GM18520 (cell line): ENCODE data around the gene FOXN4.
"Not testable (repeated sequence)": the region's sequence is repeated elsewhere in the genome, so short reads cannot be mapped to it uniquely, and the experiment has no call there.

Source experiments
- ATAC-seq: cut with Tn5 transposase; IDR thresholded peaks from one replicate; pipeline ENCODE4 v1.9.1; 2021; ENCODE audit not compliant: unreplicated experiment

Gene FOXN4, protein sequence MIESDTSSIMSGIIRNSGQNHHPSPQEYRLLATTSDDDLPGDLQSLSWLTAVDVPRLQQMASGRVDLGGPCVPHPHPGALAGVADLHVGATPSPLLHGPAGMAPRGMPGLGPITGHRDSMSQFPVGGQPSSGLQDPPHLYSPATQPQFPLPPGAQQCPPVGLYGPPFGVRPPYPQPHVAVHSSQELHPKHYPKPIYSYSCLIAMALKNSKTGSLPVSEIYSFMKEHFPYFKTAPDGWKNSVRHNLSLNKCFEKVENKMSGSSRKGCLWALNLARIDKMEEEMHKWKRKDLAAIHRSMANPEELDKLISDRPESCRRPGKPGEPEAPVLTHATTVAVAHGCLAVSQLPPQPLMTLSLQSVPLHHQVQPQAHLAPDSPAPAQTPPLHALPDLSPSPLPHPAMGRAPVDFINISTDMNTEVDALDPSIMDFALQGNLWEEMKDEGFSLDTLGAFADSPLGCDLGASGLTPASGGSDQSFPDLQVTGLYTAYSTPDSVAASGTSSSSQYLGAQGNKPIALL

DNA sequence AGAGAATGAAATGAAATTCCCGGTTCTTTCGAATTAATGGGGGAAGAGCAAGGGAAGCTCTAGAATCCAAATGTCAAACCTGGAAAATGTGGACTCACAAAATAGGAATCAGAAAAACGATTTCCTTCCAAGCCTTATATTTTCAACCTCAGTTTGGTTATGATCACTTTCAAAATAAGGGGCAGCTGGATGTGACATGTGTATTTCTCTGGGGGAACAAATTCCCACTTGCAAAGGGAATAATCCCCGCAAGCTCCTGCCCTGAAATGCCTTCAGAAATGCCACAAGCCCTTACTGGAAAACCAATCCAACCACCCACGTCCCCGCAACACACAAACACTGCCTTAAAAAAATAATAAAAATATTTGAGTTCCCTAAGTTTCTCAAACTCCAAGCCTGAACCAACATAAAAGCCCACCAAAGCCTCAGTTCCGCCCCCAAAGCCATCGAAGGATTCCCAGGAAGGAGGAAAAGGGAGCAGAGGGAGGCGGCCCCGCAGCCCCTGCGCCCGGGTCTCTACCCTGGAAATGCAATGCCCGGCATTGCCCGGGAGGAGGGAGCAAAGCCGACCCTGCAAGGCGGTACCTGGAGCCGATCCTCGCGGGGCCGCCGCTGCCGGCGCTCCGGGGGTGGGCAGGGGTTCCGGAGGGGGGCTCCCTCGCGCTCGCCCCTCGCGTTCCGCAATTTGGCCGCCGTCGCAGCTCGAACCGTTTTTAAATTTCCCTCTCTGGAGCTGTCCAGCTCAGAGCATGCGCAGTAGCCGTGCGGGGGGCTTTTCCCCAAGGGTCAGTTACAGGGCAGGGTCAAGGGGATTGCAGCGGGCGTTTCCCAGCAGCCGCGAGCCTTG is at the start of gene FOXN4:
FOXN4 (minus strand) TSS at position 751 of the 847 bp plus-strand sequence. CDS start 963 bp downstream, outside the sequence.
- ATAC-seq = no peak

DNA sequence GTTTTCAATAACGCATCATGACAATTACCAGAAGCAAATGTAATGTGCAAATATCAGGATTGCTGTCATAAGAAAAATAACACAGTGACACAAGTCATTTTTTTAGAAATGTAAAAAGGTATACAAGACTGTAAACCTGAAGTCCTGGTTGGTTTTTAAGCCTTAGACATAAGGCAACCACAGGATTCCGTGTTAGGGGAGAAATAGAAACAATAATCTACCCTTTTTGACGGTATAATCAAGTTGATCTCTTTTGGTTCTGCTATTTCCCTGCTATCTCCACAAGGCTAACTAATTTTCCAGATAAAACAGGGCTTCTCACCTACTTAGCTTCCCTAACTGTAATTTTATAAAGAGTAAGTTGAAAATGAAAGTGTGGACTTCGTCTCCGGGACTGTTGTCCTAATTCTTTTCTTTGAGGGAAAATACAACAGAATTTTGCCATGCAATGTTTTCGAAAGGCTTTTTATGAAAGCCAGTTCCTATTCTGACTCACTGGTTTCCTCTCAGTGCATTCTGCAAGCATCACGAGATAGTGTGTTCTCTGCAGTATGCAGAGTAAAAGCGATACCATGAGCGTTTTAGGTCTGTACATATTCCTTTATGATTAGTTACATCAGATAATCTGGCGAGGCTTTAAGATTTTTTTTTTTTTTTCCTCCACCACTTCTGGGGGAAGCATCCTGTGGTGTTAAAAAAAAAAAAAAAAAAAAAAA is 49.2 kb upstream of the FOXN4 start:
- peak; percentile 73 for ATAC-seq

DNA sequence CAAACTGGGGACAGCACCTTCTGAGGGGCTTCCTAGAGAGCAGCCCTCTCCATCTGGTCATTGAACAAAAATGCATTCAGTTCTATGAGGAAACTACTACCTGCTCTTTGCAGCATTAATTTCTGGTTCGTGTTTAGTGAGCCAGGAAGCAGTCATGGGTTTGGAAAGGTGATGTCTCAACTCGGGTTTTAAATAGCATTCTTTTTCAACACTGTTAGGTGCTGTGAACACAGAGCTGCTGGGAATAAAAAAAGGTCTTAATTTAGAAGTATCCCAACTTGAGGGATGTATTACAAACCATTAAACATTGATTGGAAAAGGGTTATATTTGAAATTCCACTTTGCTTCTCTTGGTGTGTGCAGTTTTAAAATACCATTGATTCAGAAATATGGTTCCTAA is 47.9 kb upstream of the FOXN4 start:
- no peak for ATAC-seq

DNA sequence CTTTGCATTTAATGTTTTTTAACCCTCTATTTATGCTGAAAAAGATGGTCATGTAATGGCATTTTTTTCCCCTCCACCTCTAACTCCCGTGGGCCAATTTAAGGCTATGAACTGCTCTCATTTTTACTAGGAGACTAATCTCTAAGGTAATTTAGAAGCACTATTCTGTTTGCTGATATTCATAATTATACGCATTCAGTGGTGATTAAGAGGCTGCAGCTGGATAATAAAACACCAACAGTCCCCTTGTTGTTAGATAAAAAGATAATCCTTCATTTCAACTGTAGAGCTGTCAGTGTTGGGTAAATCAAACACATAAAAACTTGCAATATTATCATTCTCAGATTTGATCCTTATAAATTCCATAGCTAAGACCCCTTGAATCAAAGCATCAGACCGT is 47.5 kb upstream of the FOXN4 start:
- no peak for ATAC-seq

DNA sequence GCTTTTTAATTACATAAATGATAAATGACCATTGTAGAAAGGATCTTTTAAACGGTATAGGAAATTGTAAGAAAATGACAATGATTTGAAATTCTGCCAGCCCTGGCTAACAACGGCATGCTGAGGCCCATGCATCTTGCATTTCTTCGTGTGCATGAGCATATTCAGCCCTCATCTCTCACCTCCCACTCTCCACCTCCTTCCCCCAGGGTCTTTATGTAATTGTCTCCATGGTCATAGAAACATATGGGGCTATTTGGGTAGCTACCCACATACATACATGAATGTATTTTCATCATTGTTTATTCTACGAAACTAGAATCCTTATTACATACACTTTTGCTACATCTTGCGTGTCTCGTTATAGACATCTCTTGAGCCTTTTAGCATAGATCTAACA is 43.1 kb upstream of the FOXN4 start:
- ATAC-seq = no peak

DNA sequence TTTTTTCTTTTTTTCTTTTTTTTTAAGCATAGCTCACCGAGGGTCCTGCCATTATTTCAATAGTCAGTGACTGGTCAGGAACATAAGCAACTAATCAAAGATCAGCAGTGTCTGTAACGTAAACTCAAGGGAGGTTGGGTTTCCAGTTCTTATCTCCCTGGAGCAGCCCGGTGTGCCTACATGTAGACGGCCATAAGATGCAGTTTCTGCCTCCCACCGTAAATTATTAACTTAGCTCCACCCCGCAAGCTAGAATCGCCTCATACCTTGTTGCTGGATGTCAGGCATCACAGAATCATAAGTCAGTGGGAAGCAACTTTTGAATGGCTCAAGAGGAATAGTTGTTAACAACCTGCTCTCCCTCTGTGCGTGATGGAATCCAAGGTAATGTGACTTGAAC is 38.5 kb upstream of the FOXN4 start, which contains the start of gene MYO1H:
MYO1H (plus strand) TSS at position 312 of the 400 bp plus-strand sequence; CDS start at position 373, 61 bp downstream.
- no peak for ATAC-seq

DNA sequence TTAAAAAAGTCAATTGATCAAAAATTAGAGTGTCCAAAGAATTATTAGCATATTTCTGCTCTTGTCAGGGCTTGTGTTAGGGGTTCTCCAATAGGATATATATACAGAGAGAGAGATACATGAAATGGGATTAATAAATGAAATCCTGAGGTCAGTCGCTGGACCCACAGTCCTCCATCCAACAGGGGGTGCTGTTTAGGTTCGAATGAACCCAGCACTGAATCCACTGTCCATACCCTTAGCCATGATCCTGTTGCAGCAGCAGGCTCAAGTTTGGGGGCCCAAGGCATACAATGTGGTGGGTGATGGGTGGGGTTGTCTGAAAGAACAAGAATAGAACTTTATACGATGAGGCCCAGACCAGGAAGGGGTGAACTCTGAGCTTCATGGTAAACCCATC is 37.8 kb upstream of the FOXN4 start:
- no peak for ATAC-seq

DNA sequence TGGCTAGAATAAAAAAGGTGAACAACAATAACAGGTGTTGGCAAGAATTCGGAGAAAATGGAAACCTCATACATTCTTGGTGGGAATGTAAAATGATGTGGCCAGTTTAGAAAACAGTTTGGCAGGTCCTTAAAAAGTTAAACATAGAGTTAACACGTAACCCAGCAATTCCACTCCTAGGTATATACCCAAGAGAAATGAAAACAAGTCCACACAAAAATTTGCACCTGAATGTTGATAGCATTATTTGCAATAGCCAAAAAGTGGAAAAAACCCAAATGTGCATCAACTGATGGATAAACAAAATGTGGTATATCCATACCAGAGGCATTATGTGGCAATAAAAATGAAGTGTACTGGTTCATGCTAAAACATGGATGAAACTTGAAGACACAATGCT is 36.3 kb upstream of the FOXN4 start:
- ATAC-seq = no peak

DNA sequence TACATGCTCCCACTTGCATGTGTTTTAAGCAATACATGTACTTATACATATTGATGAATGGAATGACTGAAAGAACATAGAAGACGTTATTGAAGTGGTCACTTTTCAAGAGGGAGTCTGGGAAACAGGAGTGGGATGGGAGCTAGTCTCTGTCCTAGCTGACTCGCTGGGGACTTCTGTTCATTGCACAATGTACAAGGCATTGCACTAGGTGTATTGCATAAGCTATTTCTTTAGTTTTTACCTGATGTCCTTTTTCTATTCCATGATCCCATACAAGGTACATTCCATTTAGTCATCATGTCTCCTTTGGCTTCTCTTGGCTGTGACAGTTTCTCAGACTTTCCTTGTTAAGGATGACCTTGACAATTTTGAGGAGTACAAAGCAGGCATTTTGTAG is 34.6 kb upstream of the FOXN4 start:
- ATAC-seq = no peak

DNA sequence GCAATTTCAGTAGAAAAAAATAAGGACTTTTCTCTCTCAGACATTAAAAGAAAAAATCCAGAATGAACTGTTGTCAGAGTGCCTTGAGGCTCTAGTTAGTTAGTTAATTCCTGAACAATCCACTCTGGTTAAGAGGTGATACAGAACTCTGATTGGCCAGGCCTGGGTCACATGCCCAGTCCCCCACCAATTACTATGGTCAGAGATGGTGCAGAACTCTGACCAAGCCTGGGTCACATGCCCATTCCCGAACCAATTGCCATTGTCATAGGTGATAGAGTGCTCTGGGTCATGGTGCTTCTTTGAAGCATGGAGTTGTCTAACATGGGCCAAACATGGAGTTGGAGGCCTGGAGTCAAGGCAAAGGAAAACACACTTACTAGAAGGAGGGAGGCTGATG is 27.5 kb upstream of the FOXN4 start:
- ATAC-seq = no peak

DNA sequence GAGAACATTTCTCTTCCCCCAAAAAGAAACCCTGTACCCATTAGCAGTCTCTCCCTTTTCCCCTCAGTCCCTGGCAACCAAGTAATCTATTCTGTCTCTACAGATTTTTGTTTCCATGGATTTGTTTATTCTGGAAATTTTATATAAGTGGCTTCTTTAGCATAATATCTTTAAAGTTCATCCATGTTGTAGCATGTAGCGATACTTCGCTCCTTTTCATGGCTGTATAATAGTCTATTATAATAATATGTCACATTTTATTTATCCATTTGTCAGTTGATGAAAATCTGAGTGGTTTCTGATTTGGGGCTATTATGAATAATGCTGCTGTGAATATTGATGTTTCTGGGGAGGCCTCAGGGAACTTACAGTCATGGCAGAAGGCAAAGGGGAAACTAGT is 25.8 kb upstream of the FOXN4 start:
- no peak for ATAC-seq

DNA sequence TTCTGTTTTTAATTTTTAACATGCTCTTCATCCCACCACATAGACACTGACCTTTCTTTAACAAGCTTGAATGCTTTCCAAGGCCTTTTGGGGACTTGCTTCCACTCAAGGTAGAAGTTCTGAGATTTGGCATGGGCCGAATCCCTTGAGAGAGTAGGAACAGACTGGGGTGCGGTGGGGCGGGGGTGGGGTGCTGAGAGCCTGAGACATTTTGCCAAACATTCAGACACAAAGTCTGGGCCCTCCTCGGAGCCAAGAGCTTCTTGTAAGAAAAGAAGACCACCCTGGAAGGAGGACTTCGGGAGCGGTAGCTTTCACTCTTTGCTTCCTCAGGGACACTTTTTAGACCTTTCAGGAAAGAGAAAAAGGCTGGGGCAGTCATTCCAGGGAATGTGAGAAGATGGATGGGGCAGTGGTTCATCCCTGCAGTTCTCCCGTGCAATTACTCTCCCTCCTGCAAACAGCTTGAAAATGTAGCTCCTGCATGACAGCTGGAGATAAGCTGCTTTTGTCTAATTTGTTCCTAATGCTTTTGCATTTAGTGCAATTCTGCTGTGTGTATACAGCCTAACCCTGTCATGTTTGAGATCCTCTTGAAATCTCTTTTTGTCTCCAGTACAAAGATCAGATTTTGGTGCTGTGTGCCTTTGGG is 22.3 kb upstream of the FOXN4 start:
- ATAC-seq = no peak

DNA sequence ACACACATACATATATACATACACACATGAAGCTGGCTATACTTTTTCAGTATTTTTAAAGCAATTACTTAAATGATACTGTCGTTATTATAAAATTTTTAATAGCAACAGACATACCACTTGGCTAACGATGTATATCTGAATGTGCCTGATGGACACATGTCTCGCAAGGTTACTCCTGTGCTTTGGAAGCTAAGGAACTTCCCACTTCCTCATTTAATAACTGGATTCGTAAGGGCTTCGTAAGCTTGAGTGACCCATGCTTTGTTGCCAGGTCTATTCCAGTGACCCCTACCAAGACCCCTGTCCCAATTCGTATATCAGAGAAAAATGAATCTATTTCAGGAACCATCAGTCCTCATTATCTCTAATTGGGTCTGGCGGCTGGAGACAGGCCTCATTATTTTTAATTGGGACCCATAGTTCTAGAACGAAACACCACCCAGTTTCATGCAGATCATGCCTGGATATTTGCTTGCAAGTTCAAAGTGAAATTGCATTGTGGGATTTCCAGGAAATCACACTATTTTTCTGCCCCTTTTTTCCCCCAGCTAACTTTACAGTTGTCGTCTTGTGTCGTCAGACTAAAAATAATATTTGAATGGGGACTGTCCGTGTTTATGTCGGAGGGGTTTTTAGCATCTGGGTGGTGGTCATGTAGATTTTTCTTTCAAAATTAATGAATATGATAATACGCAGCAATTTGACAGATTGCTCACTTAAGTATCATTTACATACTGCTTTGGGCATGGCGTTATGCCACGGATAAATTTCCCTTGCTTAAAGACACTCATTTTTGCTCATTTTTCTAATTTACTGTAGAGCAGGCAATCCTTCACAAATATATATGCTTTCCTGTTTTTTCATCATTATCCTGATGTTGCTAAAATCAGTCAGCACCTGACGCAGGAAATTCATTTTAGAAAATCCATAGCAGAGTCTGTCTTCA is 21.5 kb upstream of the FOXN4 start:
- no peak for ATAC-seq

DNA sequence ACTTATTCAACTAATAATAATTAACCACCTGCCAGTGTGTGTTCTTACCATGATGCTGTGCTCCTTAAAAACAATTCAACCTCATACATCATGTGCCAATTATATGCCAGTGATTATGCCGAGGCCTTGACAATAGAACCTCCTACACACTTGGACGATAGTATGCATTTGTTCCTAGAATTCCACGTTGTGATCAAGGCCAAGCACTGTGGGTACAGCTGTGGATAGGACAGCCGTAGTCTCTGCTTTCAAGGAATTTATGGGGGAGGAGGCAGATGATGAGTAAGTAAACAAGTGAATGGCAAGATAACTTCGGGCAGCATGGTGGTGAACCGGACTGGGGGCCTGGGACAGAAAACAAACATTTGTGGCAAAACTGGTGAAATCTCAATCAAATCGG is 20.6 kb upstream of the FOXN4 start:
- ATAC-seq = no peak

DNA sequence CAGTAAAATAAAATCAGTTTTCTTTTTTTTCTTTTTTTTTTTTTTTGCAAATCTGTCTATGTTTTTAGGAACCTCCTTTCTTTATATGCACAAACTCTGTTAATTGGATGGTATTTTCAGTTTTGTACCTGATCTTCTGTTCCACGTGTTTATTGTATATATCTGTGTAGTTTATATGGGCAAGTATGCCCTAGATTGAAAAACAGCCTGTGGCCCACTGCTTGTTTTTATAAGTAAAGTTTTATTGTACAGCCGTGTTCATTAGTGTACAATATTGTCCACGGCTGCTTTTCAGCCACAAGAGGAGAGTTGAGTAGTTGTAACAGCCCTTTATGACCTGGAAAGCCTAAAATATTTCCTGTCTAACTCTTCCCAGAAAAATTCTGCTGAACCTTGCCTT is 19.9 kb upstream of the FOXN4 start:
- no peak for ATAC-seq

DNA sequence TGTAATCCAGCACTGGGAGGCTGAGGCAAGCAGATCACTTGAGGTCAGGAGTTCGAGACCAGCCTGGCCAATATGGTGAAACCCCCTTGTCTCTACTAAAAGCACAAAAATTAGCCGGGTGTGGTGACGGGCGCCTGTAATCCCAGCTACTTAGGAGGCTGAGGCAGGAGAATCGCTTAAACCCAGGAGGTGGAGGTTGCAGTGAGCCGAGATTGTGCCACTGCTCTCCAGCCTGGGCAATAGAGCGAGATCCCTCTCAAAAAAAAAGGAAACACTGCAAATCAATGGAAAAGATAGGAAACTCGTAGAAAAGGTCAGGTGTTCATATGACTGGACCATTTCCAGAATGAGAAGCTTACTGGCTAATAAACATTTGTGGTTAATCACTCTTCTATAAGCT is 12.2 kb upstream of the FOXN4 start:
- not testable (repeated sequence) for ATAC-seq

DNA sequence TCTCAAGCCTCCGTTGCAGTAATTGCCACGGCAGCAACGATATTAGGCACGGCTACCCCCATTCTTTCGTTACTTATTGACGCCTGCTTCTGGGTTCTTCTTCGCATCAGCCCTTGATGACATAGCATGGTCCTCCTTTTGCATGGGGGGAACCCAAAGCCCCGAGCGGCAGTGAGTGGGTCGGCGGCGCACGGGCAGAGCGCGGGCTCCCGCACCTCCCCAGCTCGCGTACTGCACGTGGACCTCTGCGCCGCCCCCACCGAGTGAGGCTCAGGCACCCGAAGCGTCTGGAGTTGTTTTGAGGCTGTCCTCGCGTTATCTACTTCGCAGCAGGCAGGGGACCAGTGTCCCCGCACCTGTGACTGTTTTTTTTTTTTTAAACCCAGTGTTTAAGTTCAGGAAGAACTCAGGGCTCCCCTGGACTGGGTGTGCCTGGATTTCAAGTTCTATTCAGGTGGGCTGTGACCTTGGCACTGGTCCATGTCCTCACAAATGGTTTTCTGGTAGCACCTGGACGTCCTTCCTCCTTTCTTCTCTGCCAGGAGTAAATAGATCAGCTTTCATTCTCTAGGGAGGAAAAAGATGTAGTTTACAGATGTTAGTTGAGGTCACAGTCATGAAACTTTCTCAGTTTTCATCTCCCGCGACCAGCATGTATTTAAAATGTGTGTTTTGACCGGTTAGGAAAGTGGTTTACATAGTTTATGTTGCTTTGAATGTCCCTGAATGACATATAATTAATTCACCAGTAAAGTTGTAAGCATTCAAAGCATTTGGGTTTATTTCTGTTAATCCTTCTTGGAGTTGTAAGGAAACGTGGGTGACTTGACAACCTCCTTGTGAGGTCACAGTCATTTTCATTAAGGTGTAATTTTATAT is 1.4 kb upstream of the FOXN4 start:
- no peak for ATAC-seq

DNA sequence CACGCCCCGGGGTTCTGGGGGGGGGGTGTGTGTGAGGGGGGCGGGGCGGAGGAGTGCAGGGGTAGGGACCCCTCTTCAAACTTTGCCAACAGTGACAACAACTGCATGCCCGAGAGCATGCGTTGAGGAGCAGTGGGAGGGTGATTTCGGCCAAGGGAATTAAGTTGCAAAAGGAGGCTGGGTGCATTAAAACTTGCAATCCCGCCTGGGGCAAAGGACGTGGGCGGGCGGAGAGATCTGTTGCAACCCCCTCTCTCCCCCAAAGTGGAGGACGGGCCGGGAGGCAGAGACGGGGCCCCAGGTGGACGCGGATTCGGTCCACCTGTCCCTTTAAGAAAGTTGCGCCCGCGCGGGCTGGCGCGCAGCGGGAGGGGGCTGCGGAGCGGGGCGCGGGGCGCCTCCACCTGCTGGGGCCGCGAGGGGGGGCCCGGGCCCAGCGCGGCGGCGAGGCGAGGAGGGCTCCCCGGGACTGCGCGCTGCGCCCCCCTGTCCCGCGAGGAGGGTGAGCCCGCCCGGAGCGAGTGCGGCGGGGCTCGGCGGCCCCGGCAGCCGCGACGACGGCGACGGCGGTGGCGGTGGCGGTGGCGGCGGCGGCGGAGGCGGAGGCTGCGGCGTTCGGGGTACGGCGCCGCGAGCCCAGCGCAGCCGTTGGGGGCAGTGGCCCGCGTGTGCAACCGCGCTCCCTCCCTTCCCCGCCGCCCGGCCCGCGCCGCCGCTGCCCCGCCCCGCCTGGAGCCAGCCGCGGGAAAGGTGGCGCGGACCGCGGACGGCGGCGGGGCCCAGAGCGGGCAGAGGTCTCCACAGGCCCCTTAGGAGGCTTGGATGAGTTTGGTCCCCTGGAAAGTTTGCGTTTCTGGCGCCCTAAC is 530 bp upstream of the FOXN4 start:
- no peak for ATAC-seq
